NCI-H2171 treated with DMSO at 0.1 percent for 48 hours (cell line): Measurements from ENCODE around the gene DNAJC15.

Experiments
- DNase-seq: peaks from one replicate; lab custom pipeline; 2025; lab: John Stamatoyannopoulos, UW

Gene DNAJC15

GRCh38 chr13:43127827-43128226 lies 104.4 kb downstream of the DNAJC15 start:
- no peak for DNase-seq

- DNase-seq = no peak
Observed at GRCh38 chr13:43128504-43128961, 105.1 kb downstream of the DNAJC15 start.

- DNase-seq = no peak
Observed at GRCh38 chr13:43129066-43129465, 105.7 kb downstream of the DNAJC15 start.

GRCh38 chr13:43129511-43130110 lies 106.2 kb downstream of the DNAJC15 start:
- DNase-seq = no peak

GRCh38 chr13:43132257-43132656 lies 108.9 kb downstream of the DNAJC15 start:
- DNase-seq = peak; percentile 20

- peak; percentile 68 for DNase-seq
Observed at GRCh38 chr13:43132911-43133310, 109.5 kb downstream of the DNAJC15 start.

- no peak for DNase-seq
Observed at GRCh38 chr13:43133792-43134191, 110.4 kb downstream of the DNAJC15 start.

- DNase-seq = peak; percentile 75
Observed at GRCh38 chr13:43134868-43135267, 111.5 kb downstream of the DNAJC15 start.

GRCh38 chr13:43135516-43135915 lies 112.1 kb downstream of the DNAJC15 start:
- DNase-seq = no peak

- DNase-seq = peak; percentile 57
Observed at GRCh38 chr13:43136920-43137575, 113.7 kb downstream of the DNAJC15 start.

- DNase-seq = no peak
Observed at GRCh38 chr13:43139211-43139610, 115.8 kb downstream of the DNAJC15 start.

GRCh38 chr13:43139921-43140320 lies 116.5 kb downstream of the DNAJC15 start:
- no peak for DNase-seq

GRCh38 chr13:43140985-43141384 lies 117.6 kb downstream of the DNAJC15 start:
- no peak for DNase-seq

- no peak for DNase-seq
Observed at GRCh38 chr13:43141685-43142084, 118.3 kb downstream of the DNAJC15 start.

GRCh38 chr13:43143591-43143990 lies 120.2 kb downstream of the DNAJC15 start:
- DNase-seq = no peak

- no peak for DNase-seq
Observed at GRCh38 chr13:43145534-43146196, 122.3 kb downstream of the DNAJC15 start.

- DNase-seq = no peak
Observed at GRCh38 chr13:43146400-43146799, 123.0 kb downstream of the DNAJC15 start.

GRCh38 chr13:43150369-43151207 lies 127.2 kb downstream of the DNAJC15 start:
- no peak for DNase-seq

GRCh38 chr13:43153436-43154090 lies 130.2 kb downstream of the DNAJC15 start:
- no peak for DNase-seq

GRCh38 chr13:43154156-43154651 lies 130.8 kb downstream of the DNAJC15 start:
- DNase-seq = no peak

GRCh38 chr13:43154839-43155238 lies 131.5 kb downstream of the DNAJC15 start:
- no peak for DNase-seq

GRCh38 chr13:43156916-43157315 lies 133.5 kb downstream of the DNAJC15 start:
- DNase-seq = no peak
